Progenitor cell of endocrine pancreas (in vitro differentiated cells): Measurements from ENCODE around the gene PDE11A. TPM values are rescaled to one million over a fixed set of nuclear protein-coding genes. Genes with fewer than 3 reads are reported as not detected.

Experiments used
- DNase-seq: peaks from one replicate; pipeline ENCODE4 v3.0.0; 2021; ENCODE audit warnings: low spot score; ENCODE audit not compliant: unreplicated experiment
- H3K27ac Mint-ChIP-seq: 2 replicates; pipeline ENCODE4 v1.8.0; 2021; ENCODE audit warnings: mild to moderate bottlenecking, moderate library complexity, mixed read lengths
- H3K27me3 Mint-ChIP-seq: 2 replicates; pipeline ENCODE4 v1.8.0; 2021; ENCODE audit warnings: mixed read lengths
- H3K36me3 Mint-ChIP-seq: 2 replicates; pipeline ENCODE4 v1.8.0; 2022; ENCODE audit warnings: mixed read lengths; ENCODE audit not compliant: insufficient read depth
- H3K4me1 Mint-ChIP-seq: 2 replicates; pipeline ENCODE4 v1.8.0; 2021; ENCODE audit warnings: low read depth, mixed read lengths
- H3K4me3 Mint-ChIP-seq: 2 replicates; pipeline ENCODE4 v1.8.0; 2021; ENCODE audit warnings: low read depth, mild to moderate bottlenecking, moderate library complexity, mixed read lengths
- H3K9me3 Mint-ChIP-seq: 2 replicates; pipeline ENCODE4 v1.8.0; 2021; ENCODE audit warnings: low read depth, mixed read lengths
- CTCF ChIP-seq: fragments of 200-600 bp; sonication (generic); IDR thresholded peaks from one replicate; pipeline ENCODE4 v1.5.0; 2021; ENCODE audit warnings: antibody characterized with exemption, mild to moderate bottlenecking; ENCODE audit not compliant: unreplicated experiment
- total RNA-seq: library from RNA; stranded (reverse); gene quantifications from 2 replicates; pipeline ENCODE4 v1.2.1, GENCODE V29; 2021

The PDE11A gene
- total RNA-seq, 1 donor from 2014 or later = 54.8 TPM

- peak; percentile 80 for TF ChIP-seq CTCF
- peak; percentile 40 for DNase-seq
- Mint-ChIP-seq H3K9me3 (peaks cover 3% of the 10 kb centered on the region), H3K27me3 (peaks cover 6% of the 10 kb centered on the region), H3K36me3 (no peaks in the 10 kb centered on the region), H3K4me1 (peaks cover 55% of the 10 kb centered on the region), H3K27ac (peak overlapping the region; percentile 66), H3K4me3 (no peak overlapping the region)
Measured at GRCh38 chr2:177758591-177759371, 313.8 kb downstream of the PDE11A start.

GRCh38 chr2:177756336-177756735, 316.2 kb downstream of the PDE11A start:
- Mint-ChIP-seq H3K4me1 (peaks cover 66% of the 10 kb centered on the region), H3K4me3 (no peak overlapping the region)

GRCh38 chr2:177754492-177754873, 318.1 kb downstream of the PDE11A start:
- no peaks in the 10 kb centered on the region for H3K36me3 Mint-ChIP-seq
- no peak for DNase-seq
- peak overlapping the region; percentile 6 for H3K4me3 Mint-ChIP-seq
- H3K9me3 Mint-ChIP-seq = no peaks in the 10 kb centered on the region
- no peak for TF ChIP-seq CTCF
- no peaks in the 10 kb centered on the region for H3K27me3 Mint-ChIP-seq
- peak overlapping the region; percentile 87 for H3K27ac Mint-ChIP-seq
- H3K4me1 Mint-ChIP-seq = peaks cover 71% of the 10 kb centered on the region

More at GRCh38 chr2:177756336-177756735, 316.2 kb downstream of the PDE11A start:
- Mint-ChIP-seq H3K27me3 (peaks cover under 1% of the 10 kb centered on the region), H3K27ac (peak overlapping the region; percentile 91), H3K36me3 (no peaks in the 10 kb centered on the region), H3K9me3 (no peaks in the 10 kb centered on the region)
- no peak for TF ChIP-seq CTCF
- DNase-seq = no peak

- Mint-ChIP-seq H3K27me3 (no peaks in the 10 kb centered on the region), H3K4me3 (no peak overlapping the region), H3K27ac (peak overlapping the region; percentile 87), H3K4me1 (peaks cover 69% of the 10 kb centered on the region), H3K9me3 (no peaks in the 10 kb centered on the region), H3K36me3 (no peaks in the 10 kb centered on the region)
- TF ChIP-seq CTCF = no peak
- DNase-seq = no peak
Measured at GRCh38 chr2:177753682-177754491, 318.7 kb downstream of the PDE11A start.

GRCh38 chr2:177748360-177748759, 324.2 kb downstream of the PDE11A start:
- no peak overlapping the region for H3K27ac Mint-ChIP-seq
- TF ChIP-seq CTCF = no peak
- no peak for DNase-seq
- H3K4me1 Mint-ChIP-seq = peaks cover 30% of the 10 kb centered on the region
- no peak overlapping the region for H3K4me3 Mint-ChIP-seq
- peaks cover 5% of the 10 kb centered on the region for H3K9me3 Mint-ChIP-seq
- H3K27me3 Mint-ChIP-seq = no peaks in the 10 kb centered on the region
- H3K36me3 Mint-ChIP-seq = peaks cover 2% of the 10 kb centered on the region
